T follicular helper cell (primary cell): ENCODE data around the gene VPREB3.
A peak's percentile ranks its signal among the peaks of the same experiment; 100 is the strongest.

Experiments used
- DNase-seq: peaks from one replicate; pipeline ENCODE4 v3.0.0-alpha.2; 2020; ENCODE audit warnings: low read depth

The VPREB3 gene

DNA sequence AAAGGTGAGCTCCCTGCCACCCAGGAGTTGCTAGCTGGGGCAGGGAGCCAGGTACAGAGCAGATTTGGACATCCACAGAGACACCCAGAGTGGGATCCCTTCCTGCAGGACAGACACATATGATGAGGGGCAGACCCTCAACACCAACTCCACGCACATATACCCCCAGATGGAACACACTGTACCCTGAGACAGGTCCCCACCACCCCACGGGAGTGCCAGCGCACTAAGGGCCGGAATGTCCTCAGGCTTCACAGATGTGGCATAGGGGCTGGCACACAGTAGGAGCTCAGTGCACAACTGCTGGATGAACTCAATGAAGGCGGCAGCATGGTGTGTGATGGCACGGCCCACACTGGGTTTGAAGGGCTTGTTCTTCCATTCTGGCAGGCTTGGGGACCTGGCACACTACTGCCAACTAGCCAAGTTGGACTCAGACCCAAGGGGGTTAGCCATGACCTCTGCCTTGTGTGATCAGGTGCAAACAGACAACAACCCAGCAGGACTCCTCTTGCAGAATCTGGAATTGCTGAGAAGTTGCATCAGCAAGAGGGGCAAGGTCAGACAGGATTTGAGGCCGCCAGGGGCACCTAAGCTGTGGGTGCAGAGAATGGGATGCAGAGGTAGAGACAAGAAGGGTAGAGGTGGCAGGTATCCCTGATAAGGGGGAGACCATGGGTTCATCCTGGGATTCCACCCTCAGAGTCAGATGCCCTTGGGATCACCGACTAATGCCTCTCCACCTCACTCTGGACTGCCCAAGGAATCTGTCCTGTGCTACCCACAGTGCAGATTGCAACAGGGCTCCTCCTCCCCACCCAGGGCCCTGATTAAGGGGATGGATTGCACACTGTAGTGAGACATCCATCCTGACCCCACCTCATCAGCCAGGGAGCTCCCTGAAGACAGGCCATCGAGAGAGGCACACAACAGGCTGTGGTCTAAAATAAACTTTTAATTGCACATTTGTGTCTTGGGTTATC lies 11.0 kb upstream of the VPREB3 start:
- DNase-seq, result no peak

- no peak for DNase-seq
Observed at GRCh38 chr22:23763954-23764353, 9.7 kb upstream of the VPREB3 start.

GRCh38 chr22:23763579-23763945 lies 9.3 kb upstream of the VPREB3 start:
- peak; percentile 31 for DNase-seq

DNA sequence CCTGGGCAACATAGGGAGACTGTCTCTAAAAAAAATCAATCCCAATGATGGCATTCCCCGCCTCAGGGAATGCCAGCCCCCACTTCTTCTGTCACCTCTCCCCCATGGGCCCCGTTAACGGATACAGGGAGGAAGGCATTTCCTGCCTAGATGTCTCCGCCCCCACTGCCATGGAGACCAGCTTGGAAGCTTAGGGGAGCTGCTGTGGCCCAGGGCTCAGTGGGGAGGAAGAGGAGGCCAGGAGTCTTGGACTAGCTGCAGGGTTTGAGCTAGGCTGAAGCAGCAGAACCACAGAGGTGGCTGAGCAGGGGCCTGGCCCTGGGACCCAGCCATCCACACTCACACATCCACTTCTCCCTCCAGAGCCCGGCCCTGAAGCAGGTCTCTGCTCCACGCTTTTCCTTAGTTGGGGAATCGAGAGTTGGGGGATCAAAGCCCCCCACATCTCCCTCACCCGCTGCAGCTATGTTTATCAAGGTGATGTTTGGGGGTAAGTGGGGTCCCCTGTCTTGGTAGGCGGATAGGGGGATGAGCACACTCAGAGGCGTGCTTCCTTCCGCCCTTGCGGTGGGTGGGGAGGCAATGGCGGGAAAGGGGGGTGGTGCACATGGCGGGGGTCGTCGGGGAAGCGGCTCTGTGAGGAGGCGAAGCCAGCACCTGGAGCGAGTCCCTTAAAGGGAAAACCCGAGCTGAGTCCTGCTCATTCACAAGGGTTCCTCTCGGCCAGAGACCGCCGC lies 8.8 kb upstream of the VPREB3 start, which contains the start of gene C22orf15:
C22orf15 (plus strand) TSS at position 149 of the 737 bp plus-strand sequence; CDS start at position 466, 317 bp downstream.
- DNase-seq, result no peak

DNA sequence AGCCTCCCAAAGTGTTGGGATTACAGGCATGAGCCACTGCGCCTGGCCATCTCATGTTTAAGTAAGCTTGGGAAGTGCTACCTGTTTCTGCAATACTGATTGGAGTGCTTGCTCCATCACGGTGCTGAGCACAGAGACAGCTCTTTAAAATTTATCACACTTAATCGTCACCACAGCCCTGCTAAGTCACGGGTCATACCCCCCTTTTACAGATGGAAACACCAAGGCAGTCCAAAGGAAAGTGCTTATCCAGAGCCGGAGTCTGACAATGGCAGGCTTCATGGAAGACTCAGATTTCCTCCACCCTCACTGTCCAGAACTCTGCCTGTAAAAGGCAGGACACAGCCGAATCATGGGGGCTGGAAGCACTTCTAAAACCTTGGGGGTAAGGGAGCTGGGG lies 5.8 kb upstream of the VPREB3 start:
- no peak for DNase-seq

DNA sequence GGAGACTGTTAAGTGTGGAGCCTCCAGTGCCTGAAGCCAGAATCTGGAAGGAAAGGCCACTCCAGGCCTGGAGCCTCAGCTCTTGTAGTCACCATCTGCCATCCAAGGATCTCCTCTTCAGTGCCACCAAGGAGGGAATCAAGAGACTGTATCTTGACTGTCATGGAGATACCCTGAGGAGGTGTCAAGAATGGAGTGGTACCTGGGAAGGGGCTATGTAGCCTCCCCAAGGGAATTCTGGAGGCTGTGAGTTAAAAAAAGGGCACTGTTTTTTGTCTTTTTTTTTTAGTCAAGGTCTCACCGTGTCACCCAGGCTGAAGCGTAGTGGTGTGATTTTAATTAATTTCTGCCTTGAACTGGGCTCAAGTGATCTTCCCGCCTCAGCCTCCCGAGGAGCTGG lies 5.3 kb upstream of the VPREB3 start:
- DNase-seq, result no peak

- DNase-seq, result no peak
Observed at GRCh38 chr22:23756891-23757290, 2.7 kb upstream of the VPREB3 start.

- no peak for DNase-seq
Observed at GRCh38 chr22:23755711-23756110, 1.5 kb upstream of the VPREB3 start.

GRCh38 chr22:23754980-23755636 lies 883 bp upstream of the VPREB3 start:
- DNase-seq, result no peak

- DNase-seq, result no peak
Observed at GRCh38 chr22:23753385-23753784, 840 bp downstream of the VPREB3 start.

DNA sequence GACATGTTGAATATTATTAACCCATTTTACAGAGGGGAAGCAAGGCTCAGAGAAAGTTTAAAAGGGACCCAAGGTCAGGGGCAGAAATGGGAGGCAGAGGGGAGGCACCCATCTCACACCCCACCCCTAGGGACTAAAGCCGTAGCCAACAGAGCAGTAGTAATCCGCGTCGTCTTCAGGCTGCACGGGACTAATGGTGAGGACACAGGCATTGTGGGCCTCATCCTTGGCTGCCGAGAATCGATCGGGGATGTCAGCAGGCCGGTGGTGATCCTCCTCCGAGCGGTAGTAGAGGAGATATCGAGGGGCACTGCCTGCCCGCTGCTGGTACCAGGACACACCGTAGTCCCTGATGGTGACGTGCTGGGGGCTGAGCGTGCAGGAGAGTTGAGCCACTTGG lies 1.5 kb downstream of the VPREB3 start:
- DNase-seq, result no peak

GRCh38 chr22:23752090-23752691 lies 2.0 kb downstream of the VPREB3 start:
- no peak for DNase-seq

- no peak for DNase-seq
Observed at GRCh38 chr22:23751441-23751996, 2.7 kb downstream of the VPREB3 start.

- DNase-seq, result peak; percentile 79
Observed at GRCh38 chr22:23750714-23751440, 3.3 kb downstream of the VPREB3 start, which contains the start of gene ZNF70. Gene ZNF70 (minus strand): TSS chr22:23751112. CDS start chr22:23745140, 5,972 bp downstream.

GRCh38 chr22:23750367-23750713 lies 3.9 kb downstream of the VPREB3 start:
- no peak for DNase-seq

- DNase-seq, result no peak
Observed at GRCh38 chr22:23749841-23750301, 4.4 kb downstream of the VPREB3 start.

DNA sequence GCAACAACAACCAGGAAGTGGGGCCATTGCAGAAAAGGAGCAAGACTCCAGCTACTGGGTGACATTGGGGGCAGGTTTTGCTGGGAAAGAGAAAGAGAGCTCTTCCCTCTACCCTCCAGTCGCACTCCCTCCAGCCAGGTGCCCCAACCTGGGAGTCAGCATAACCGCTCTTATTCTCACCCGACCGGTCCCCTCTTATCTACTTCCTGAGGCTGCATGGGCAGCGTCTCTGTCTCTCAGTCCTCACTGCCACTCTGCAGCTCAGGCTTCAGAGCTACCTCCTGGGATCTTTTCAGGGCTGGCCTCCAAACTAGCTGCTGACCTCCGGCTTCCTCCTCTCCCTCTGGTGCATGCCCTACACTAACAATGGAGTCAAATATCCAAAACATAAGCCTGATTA lies 8.4 kb downstream of the VPREB3 start:
- DNase-seq, result no peak

GRCh38 chr22:23744485-23744884 lies 9.7 kb downstream of the VPREB3 start:
- DNase-seq, result no peak

DNA sequence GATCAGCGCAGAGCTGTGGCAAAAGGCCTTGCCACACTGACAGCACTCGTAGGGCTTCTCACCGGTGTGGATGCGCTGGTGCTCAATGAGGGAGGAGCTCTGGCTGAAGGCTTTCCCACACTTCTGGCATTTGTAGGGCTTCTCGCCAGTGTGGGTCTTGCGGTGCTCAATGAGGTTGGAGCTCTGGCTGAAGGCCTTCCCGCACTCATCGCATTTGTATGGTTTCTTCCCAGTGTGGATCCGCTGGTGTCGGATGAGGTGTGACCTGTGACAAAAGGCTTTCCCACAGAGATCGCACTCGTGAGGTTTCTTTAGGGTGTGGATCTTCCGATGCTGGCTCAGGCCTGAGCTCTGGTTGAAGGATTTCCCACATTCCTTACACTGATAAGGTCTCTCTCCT lies 10.2 kb downstream of the VPREB3 start:
- DNase-seq, result no peak

GRCh38 chr22:23743303-23743705 lies 10.9 kb downstream of the VPREB3 start:
- DNase-seq, result no peak
